PC-9 (cell line): ENCODE data around the gene COL4A2. TPM values are rescaled to one million over a fixed set of nuclear protein-coding genes. Genes with fewer than 3 reads are reported as not detected.

Source experiments
- BruUV-seq: library from RNA; stranded (reverse); fragments of 400-500 nt; replicated peaks from 2 replicates; lab custom pipeline; 2021; lab: Mats Ljungman, UMichigan
- CTCF ChIA-PET: fragments of 300-600 bp; sonication (Branson Sonifier 250); formaldehyde crosslinking; loops from one replicate; lab custom pipeline; 2022; ENCODE audit warnings: antibody characterized with exemption; lab: Charles Lee
- POLR2A ChIA-PET: fragments of 300-600 bp; sonication (Branson Sonifier 250); formaldehyde crosslinking; loops from one replicate; lab custom pipeline; 2022; ENCODE audit warnings: antibody characterized with exemption; ENCODE audit not compliant: unreplicated experiment; lab: Charles Lee
- DNase-seq, 2 experiments: peaks; one replicate each; pipeline versions ENCODE4 v3.0.0 to v3.0.0-alpha.2; 2015 to 2022; ENCODE audit warnings: mixed read lengths in 1 of 2
- H2AFZ ChIP-seq: fragments of 200-600 bp; sonication (generic); 2 replicates; pipeline ENCODE4 v1.8.1; 2017; ENCODE audit warnings: antibody characterized with exemption
- H3F3A ChIP-seq: fragments of 200-600 bp; sonication (generic); 2 replicates; pipeline ENCODE4 v1.8.1; 2017; ENCODE audit warnings: antibody characterized with exemption, mild to moderate bottlenecking, low read depth; ENCODE audit not compliant: insufficient read depth
- H3K27ac ChIP-seq: fragments of 200-600 bp; sonication (generic); 2 replicates; pipeline ENCODE4 v1.6.1; 2016; ENCODE audit warnings: mixed run types
- H3K27me3 ChIP-seq: fragments of 200-600 bp; sonication (generic); 2 replicates; pipeline ENCODE4 v1.6.1; 2016; ENCODE audit warnings: low read depth, mixed run types; ENCODE audit not compliant: insufficient read depth
- H3K36me3 ChIP-seq: fragments of 200-600 bp; sonication (generic); 2 replicates; pipeline ENCODE4 v1.6.1; 2016; ENCODE audit warnings: low read depth, mixed run types
- H3K4me1 ChIP-seq: fragments of 200-600 bp; sonication (generic); replicated peaks from 2 replicates; pipeline ENCODE4 v1.6.1; 2016; ENCODE audit warnings: mixed run types; ENCODE audit not compliant: insufficient read depth
- H3K4me2 ChIP-seq: fragments of 200-600 bp; sonication (generic); 2 replicates; pipeline ENCODE4 v1.6.1; 2017; ENCODE audit warnings: mixed run types
- H3K4me3 ChIP-seq: fragments of 200-600 bp; sonication (generic); 2 replicates; pipeline ENCODE4 v1.6.1; 2016; ENCODE audit warnings: mixed run types
- H3K79me2 ChIP-seq: fragments of 200-600 bp; sonication (generic); 2 replicates; pipeline ENCODE4 v1.6.1; 2017; ENCODE audit warnings: low read depth, mixed run types
- H3K9me2 ChIP-seq: fragments of 200-600 bp; sonication (generic); 2 replicates; pipeline ENCODE4 v1.8.1; 2017; ENCODE audit warnings: mild to moderate bottlenecking; ENCODE audit not compliant: insufficient read depth
- H3K9me3 ChIP-seq: fragments of 200-600 bp; sonication (generic); 2 replicates; pipeline ENCODE4 v1.8.1; 2016; ENCODE audit warnings: low read depth; ENCODE audit not compliant: insufficient read depth
- H4K20me1 ChIP-seq: fragments of 200-600 bp; sonication (generic); 2 replicates; pipeline ENCODE4 v1.8.1; 2017; ENCODE audit not compliant: insufficient read depth
- CTCF ChIP-seq: fragments of 200-600 bp; sonication (generic); conservative IDR thresholded peaks from 2 replicates; pipeline ENCODE4 v1.6.1; 2017; ENCODE audit warnings: mixed run types, antibody characterized with exemption, mild to moderate bottlenecking, moderate library complexity
- EZH2 ChIP-seq: fragments of 200-600 bp; sonication (generic); IDR thresholded peaks from 2 replicates; pipeline ENCODE4 v1.8.0; 2017; ENCODE audit warnings: antibody characterized with exemption, low read depth
- intact Hi-C: fragments of 100-400 bp; cut with micrococcal nuclease; formaldehyde crosslinking; loops from one replicate; pipeline ENCODE4 v1.10.0; 2022; ENCODE audit not compliant: unreplicated experiment
- total RNA-seq: library from RNA; stranded (reverse); gene quantifications from 2 replicates; pipeline ENCODE4 v1.2.3, GENCODE V29; 2021

COL4A2 gene
- total RNA-seq, 1 experiment from 2014 or later = 1.2 TPM

- Histone ChIP-seq H3K4me1 (peaks cover 19% of the 10 kb centered on the region), H3F3A (peaks cover 13% of the 10 kb centered on the region; the same call in 1 of the 2 replicates), H2AFZ (no peak overlapping the region), H3K36me3 (no peaks in the 10 kb centered on the region), H3K9me2 (no peaks in the 10 kb centered on the region), H3K4me3 (no peak overlapping the region), H3K9me3 (no peaks in the 10 kb centered on the region), H3K4me2 (no peak overlapping the region), H3K79me2 (no peaks in the 10 kb centered on the region), H3K27me3 (no peaks in the 10 kb centered on the region), H3K27ac (peak overlapping the region; percentile 71), H4K20me1 (no peaks in the 10 kb centered on the region)
- ChIA-PET CTCF (interaction anchor here (0.8 kb wide), 1 partner anchor 115 kb away, joined by 3 read pairs; no protein-coding TSS in a partner anchor), POLR2A (interaction anchor here (1.1 kb wide), 1 partner anchor 23 kb away, joined by 6 read pairs; no protein-coding TSS in a partner anchor)
- no peak for DNase-seq
- no peak for TF ChIP-seq CTCF
- TF ChIP-seq EZH2 = no peak
- intact Hi-C loops = loop anchor here (10.0 kb wide), 1 partner anchor 276 kb away; no protein-coding TSS in a partner anchor
- no TSS peak for BruUV-seq
These were observed 104.0 kb downstream of the COL4A2 start for GRCh38 chr13:110410936-110411687.

GRCh38 chr13:110411688-110412059, 104.6 kb downstream of the COL4A2 start:
- no peak overlapping the region for H3K4me2 ChIP-seq
- no peaks in the 10 kb centered on the region for H3K27me3 ChIP-seq
- no peaks in the 10 kb centered on the region for H3K36me3 ChIP-seq
- no peaks in the 10 kb centered on the region for H3K9me3 ChIP-seq
- TF ChIP-seq EZH2 (no peak), CTCF (no peak)
- H3K4me3 ChIP-seq = no peak overlapping the region
- H3F3A ChIP-seq = peaks cover 19% of the 10 kb centered on the region; the same call in 1 of the 2 replicates
- H3K4me1 ChIP-seq = peaks cover 19% of the 10 kb centered on the region
- POLR2A ChIA-PET = interaction anchor here (1.1 kb wide), 1 partner anchor 24 kb away, joined by 6 read pairs; no protein-coding TSS in a partner anchor
- H3K9me2 ChIP-seq = no peaks in the 10 kb centered on the region
- BruUV-seq = no TSS peak
- intact Hi-C loops = loop anchor here (1.0 to 10.0 kb wide), 9 partner anchors 21 to 277 kb away; no protein-coding TSS in a partner anchor
- CTCF ChIA-PET = interaction anchor here (0.6 to 0.8 kb wide), 4 partner anchors 24 to 411 kb away, joined by 3 to 4 read pairs (median 4); no protein-coding TSS in a partner anchor
- no peaks in the 10 kb centered on the region for H3K79me2 ChIP-seq
- DNase-seq = no peak
- H4K20me1 ChIP-seq = no peaks in the 10 kb centered on the region
- no peak overlapping the region for H2AFZ ChIP-seq
- H3K27ac ChIP-seq = peak overlapping the region; percentile 71

GRCh38 chr13:110412132-110412914, 105.2 kb downstream of the COL4A2 start:
- H2AFZ ChIP-seq = peak overlapping the region; percentile 31; the same call in 1 of the 2 replicates
- H3K27ac ChIP-seq = peak overlapping the region; percentile 71

More at GRCh38 chr13:110412132-110412914, 105.2 kb downstream of the COL4A2 start:
- BruUV-seq = no TSS peak
- Histone ChIP-seq H3K4me2 (peak overlapping the region; percentile 12), H4K20me1 (no peaks in the 10 kb centered on the region), H3K9me2 (no peaks in the 10 kb centered on the region), H3K4me1 (peaks cover 19% of the 10 kb centered on the region), H3K79me2 (no peaks in the 10 kb centered on the region), H3F3A (peaks cover 19% of the 10 kb centered on the region; the same call in 1 of the 2 replicates), H3K36me3 (no peaks in the 10 kb centered on the region), H3K4me3 (no peak overlapping the region), H3K9me3 (no peaks in the 10 kb centered on the region), H3K27me3 (no peaks in the 10 kb centered on the region)
- ChIA-PET POLR2A (interaction anchor here (0.6 to 1.1 kb wide), 2 partner anchors 24 to 43 kb away, joined by 3 to 6 read pairs; no protein-coding TSS in a partner anchor), CTCF (interaction anchor here (0.6 to 0.8 kb wide), 4 partner anchors 24 to 411 kb away, joined by 3 to 4 read pairs (median 4); no protein-coding TSS in a partner anchor)
- intact Hi-C loops = loop anchor here (1.0 to 10.0 kb wide), 9 partner anchors 22 to 278 kb away; no protein-coding TSS in a partner anchor
- TF ChIP-seq EZH2 (no peak), CTCF (peak; percentile 94)
- DNase-seq = peak; percentile 88 to 97
